Body of pancreas (tissue), 4 donors: Measurements from ENCODE around the gene LILRA5.

Experiments used
- POLR2A ChIP-seq, 3 donors: fragments of 450-650 bp; IDR thresholded peaks; one replicate each; pipeline ENCODE4 v1.6.1; 2016; ENCODE audit warnings: antibody characterized with exemption in 3 of 3, mild to moderate bottlenecking in 2 of 3
- TF ChIP-seq, protein P1 (sequence below), 7 experiments: fragments of 450-650 bp in 4 of 7; fragments of 200-600 bp in 3 of 7; sonication (generic) in 3 of 7; IDR thresholded peaks; one replicate each; pipeline ENCODE4 v1.5.1; 2016 to 2019; ENCODE audit warnings: antibody characterized with exemption in 7 of 7

DNA sequence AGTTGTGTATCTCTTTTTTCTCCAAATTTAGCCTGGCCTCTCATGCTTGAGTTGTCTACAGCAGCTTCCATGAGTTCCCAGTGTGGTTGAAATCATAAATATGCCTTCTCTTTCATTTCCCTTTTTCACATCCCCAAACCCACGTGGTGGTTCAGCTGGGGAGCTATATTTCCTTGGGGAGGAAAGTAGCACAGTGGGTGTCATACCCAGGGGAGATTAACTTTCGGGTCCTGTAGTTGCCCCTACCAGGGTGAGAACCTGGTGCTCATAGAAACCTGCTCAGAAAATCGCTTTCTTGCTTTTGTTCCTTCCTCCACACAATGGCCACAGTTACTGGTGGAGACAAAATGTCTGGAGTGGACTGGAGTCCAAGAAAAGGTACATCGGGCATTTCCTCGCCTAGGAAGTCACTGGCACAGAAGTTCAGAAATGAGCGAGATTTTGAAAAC, 33.0 kb upstream of the LILRA5 start:
- no peak for TF ChIP-seq POLR2A (IDR thresholded peaks at IDR 0.05)
- TF ChIP-seq, protein P1, sequence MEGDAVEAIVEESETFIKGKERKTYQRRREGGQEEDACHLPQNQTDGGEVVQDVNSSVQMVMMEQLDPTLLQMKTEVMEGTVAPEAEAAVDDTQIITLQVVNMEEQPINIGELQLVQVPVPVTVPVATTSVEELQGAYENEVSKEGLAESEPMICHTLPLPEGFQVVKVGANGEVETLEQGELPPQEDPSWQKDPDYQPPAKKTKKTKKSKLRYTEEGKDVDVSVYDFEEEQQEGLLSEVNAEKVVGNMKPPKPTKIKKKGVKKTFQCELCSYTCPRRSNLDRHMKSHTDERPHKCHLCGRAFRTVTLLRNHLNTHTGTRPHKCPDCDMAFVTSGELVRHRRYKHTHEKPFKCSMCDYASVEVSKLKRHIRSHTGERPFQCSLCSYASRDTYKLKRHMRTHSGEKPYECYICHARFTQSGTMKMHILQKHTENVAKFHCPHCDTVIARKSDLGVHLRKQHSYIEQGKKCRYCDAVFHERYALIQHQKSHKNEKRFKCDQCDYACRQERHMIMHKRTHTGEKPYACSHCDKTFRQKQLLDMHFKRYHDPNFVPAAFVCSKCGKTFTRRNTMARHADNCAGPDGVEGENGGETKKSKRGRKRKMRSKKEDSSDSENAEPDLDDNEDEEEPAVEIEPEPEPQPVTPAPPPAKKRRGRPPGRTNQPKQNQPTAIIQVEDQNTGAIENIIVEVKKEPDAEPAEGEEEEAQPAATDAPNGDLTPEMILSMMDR (IDR thresholded peaks at IDR 0.05), result no peak
